Activated B cell treated with CpG ODN at 0.5 μM for 24 hours (primary cell): ENCODE data around the gene IL1A. TPM values are rescaled to one million over a fixed set of nuclear protein-coding genes. Genes with fewer than 3 reads are reported as not detected.

Experiments
- ATAC-seq: fragments of 200-7000 bp; cut with Tn5 transposase; one replicate; pipeline ENCODE4 v1.10.0; 2021; ENCODE audit warnings: low read depth, mild to moderate bottlenecking, moderate library complexity
- CTCF ChIA-PET: fragments of 350-600 bp; sonication (Branson Sonifier 250); formaldehyde crosslinking; loops from one replicate; lab custom pipeline; 2021; ENCODE audit warnings: antibody characterized with exemption; lab: Charles Lee
- POLR2A ChIA-PET: fragments of 350-600 bp; sonication (Branson Sonifier 250); formaldehyde crosslinking; loops from one replicate; lab custom pipeline; 2021; ENCODE audit warnings: antibody characterized with exemption; lab: Charles Lee
- DNase-seq: peaks from one replicate; pipeline ENCODE4 v3.0.0; 2022
- H3K27ac Mint-ChIP-seq: one replicate; pipeline ENCODE4 v1.8.0; 2020; ENCODE audit warnings: mixed read lengths
- H3K27me3 Mint-ChIP-seq: one replicate; pipeline ENCODE4 v1.8.0; 2021; ENCODE audit warnings: mixed read lengths
- H3K36me3 Mint-ChIP-seq: one replicate; pipeline ENCODE4 v1.8.0; 2021; ENCODE audit warnings: low read depth, mixed read lengths
- H3K4me1 Mint-ChIP-seq: one replicate; pipeline ENCODE4 v1.8.0; 2021; ENCODE audit warnings: mixed read lengths
- H3K4me3 Mint-ChIP-seq: one replicate; pipeline ENCODE4 v1.8.0; 2020; ENCODE audit warnings: mild to moderate bottlenecking, mixed read lengths
- H3K9me3 Mint-ChIP-seq: one replicate; pipeline ENCODE4 v1.8.0; 2020; ENCODE audit warnings: mixed read lengths
- CTCF ChIP-seq: fragments of 200-600 bp; IDR thresholded peaks from one replicate; pipeline ENCODE4 v1.8.0; 2022; ENCODE audit warnings: antibody characterized with exemption, mild to moderate bottlenecking
- intact Hi-C: fragments of 100-400 bp; cut with micrococcal nuclease; formaldehyde crosslinking; loops from one replicate; pipeline ENCODE4 v1.15.1; 2024
- total RNA-seq: library from RNA; stranded (reverse); gene quantifications from 2 replicates; pipeline ENCODE4 v1.2.3, GENCODE V29; 2022

Gene IL1A
- total RNA-seq, 1 donor from 2014 or later: 1.9 TPM

- POLR2A ChIA-PET: no interaction called here
- no peak for TF ChIP-seq CTCF
- ATAC-seq (no peak), DNase-seq (no peak)
- H3K4me1 Mint-ChIP-seq: no peaks in the 10 kb centered on the region
- intact Hi-C loops: no loop called here
- no peaks in the 10 kb centered on the region for H3K36me3 Mint-ChIP-seq
- CTCF ChIA-PET: interaction anchor here (1.2 to 2.7 kb wide), 2 partner anchors 9 to 116 kb away, joined by 3 to 15 read pairs; no protein-coding TSS in a partner anchor
- no peak overlapping the region for H3K27ac Mint-ChIP-seq
- no peaks in the 10 kb centered on the region for H3K9me3 Mint-ChIP-seq
- no peak overlapping the region for H3K4me3 Mint-ChIP-seq
- H3K27me3 Mint-ChIP-seq: no peaks in the 10 kb centered on the region
Observed at GRCh38 chr2:112740527-112740926, 43.8 kb downstream of the IL1A start.

- Mint-ChIP-seq H3K36me3 (no peaks in the 10 kb centered on the region), H3K4me3 (no peak overlapping the region), H3K27me3 (no peaks in the 10 kb centered on the region), H3K27ac (no peak overlapping the region), H3K4me1 (no peaks in the 10 kb centered on the region), H3K9me3 (no peaks in the 10 kb centered on the region)
- ATAC-seq: no peak
- no peak for DNase-seq
- TF ChIP-seq CTCF: no peak
- intact Hi-C loops: no loop called here
- ChIA-PET CTCF (interaction anchor here (0.8 to 1.4 kb wide), 2 partner anchors 148 to 204 kb away, joined by 3 to 4 read pairs; no protein-coding TSS in a partner anchor), POLR2A (interaction anchor here (0.6 kb wide), 1 partner anchor 127 kb away, joined by 5 read pairs; no protein-coding TSS in a partner anchor)
Observed at GRCh38 chr2:112737542-112738232, 46.6 kb downstream of the IL1A start.

GRCh38 chr2:112733871-112734270 lies 50.4 kb downstream of the IL1A start:
- no peak overlapping the region for H3K27ac Mint-ChIP-seq
- ChIA-PET POLR2A (no interaction called here), CTCF (interaction anchor here (0.7 kb wide), 1 partner anchor 108 kb away, joined by 3 read pairs; no protein-coding TSS in a partner anchor)
- TF ChIP-seq CTCF: no peak
- ATAC-seq (no peak), DNase-seq (no peak)
- intact Hi-C loops: no loop called here
- no peaks in the 10 kb centered on the region for H3K4me1 Mint-ChIP-seq
- H3K36me3 Mint-ChIP-seq: no peaks in the 10 kb centered on the region
- H3K4me3 Mint-ChIP-seq: no peak overlapping the region
- no peaks in the 10 kb centered on the region for H3K9me3 Mint-ChIP-seq
- no peaks in the 10 kb centered on the region for H3K27me3 Mint-ChIP-seq

- Mint-ChIP-seq H3K27ac (no peak overlapping the region), H3K9me3 (no peaks in the 10 kb centered on the region), H3K36me3 (no peaks in the 10 kb centered on the region), H3K4me3 (no peak overlapping the region), H3K27me3 (no peaks in the 10 kb centered on the region), H3K4me1 (no peaks in the 10 kb centered on the region)
- CTCF ChIA-PET: interaction anchor here (0.7 kb wide), 1 partner anchor 107 kb away, joined by 3 read pairs; no protein-coding TSS in a partner anchor
- DNase-seq (no peak), ATAC-seq (no peak)
- no peak for TF ChIP-seq CTCF
- POLR2A ChIA-PET: interaction anchor here (0.7 kb wide), 1 partner anchor 225 kb away, joined by 4 read pairs; no protein-coding TSS in a partner anchor
- intact Hi-C loops: no loop called here
Observed at GRCh38 chr2:112733456-112733855, 50.8 kb downstream of the IL1A start.

- ATAC-seq: no peak
- Mint-ChIP-seq H3K27me3 (no peaks in the 10 kb centered on the region), H3K4me1 (peaks cover 4% of the 10 kb centered on the region)
Observed at GRCh38 chr2:112731479-112731878, 52.8 kb downstream of the IL1A start.

More at GRCh38 chr2:112731479-112731878, 52.8 kb downstream of the IL1A start:
- no peak for TF ChIP-seq CTCF
- Mint-ChIP-seq H3K9me3 (no peaks in the 10 kb centered on the region), H3K4me3 (no peak overlapping the region), H3K36me3 (no peaks in the 10 kb centered on the region), H3K27ac (no peak overlapping the region)
- intact Hi-C loops: no loop called here
- DNase-seq: no peak
- ChIA-PET POLR2A (no interaction called here), CTCF (interaction anchor here (1.6 kb wide), 1 partner anchor 105 kb away, joined by 6 read pairs; no protein-coding TSS in a partner anchor)
